ENCODE data around the gene HNRNPA1. TPM values are rescaled to one million over a fixed set of nuclear protein-coding genes. Genes with fewer than 3 reads are reported as not detected.

HNRNPA1 gene
- total and polyA plus RNA-seq, 2 donors (not counting 1 experiment from before 2014, with no cell fraction given): 311 to 1,057 TPM

GRCh38 chr12:54294953-54295566, 14.5 kb downstream of the HNRNPA1 start:
- H3K4me1 ChIP-seq (ENCODE audit: control insufficient read depth, extremely low read depth, insufficient read depth, low read length): peaks cover 2% of the 10 kb centered on the region
- no peak overlapping the region for H3K4me3 ChIP-seq (replicated peaks in 1 of 4; ENCODE audit: control extremely low read depth in 1 of 4, insufficient read depth in 1 of 4, low read depth in 3 of 4, low read length in 4 of 4)
- no peak overlapping the region for H3K27ac ChIP-seq (ENCODE audit: insufficient read depth, low read length)
- no peaks in the 10 kb centered on the region for H4K20me1 ChIP-seq (ENCODE audit: control insufficient read depth, extremely low read depth, insufficient read depth, low read length)
- no peaks in the 10 kb centered on the region for H3K9me3 ChIP-seq (ENCODE audit: control insufficient read depth, insufficient read depth, low read depth, low read length)
- TF ChIP-seq CTCF (conservative IDR thresholded peaks at IDR 0.05 in 1 of 2, IDR thresholded peaks at IDR 0.05 in 1 of 2; ENCODE audit: low read depth in 1 of 2, low read length in 2 of 2) (no peak), EZH2 (IDR thresholded peaks at IDR 0.05; ENCODE audit: low read length, missing control alignments) (no peak)
- H3K4me2 ChIP-seq (ENCODE audit: extremely low read depth, insufficient read depth, low read length): no peak overlapping the region
- no peak overlapping the region for H2AFZ ChIP-seq (ENCODE audit: low read length)
- peaks cover 1% of the 10 kb centered on the region for H3K36me3 ChIP-seq (ENCODE audit: control insufficient read depth, insufficient read depth, low read length)
- no peaks in the 10 kb centered on the region for H3K79me2 ChIP-seq (ENCODE audit: control insufficient read depth, insufficient read depth, low read length)
- no peak for DNase-seq (ENCODE audit: low read depth in 2 of 2)
- H3K9ac ChIP-seq (ENCODE audit: insufficient read depth, low read length): no peak overlapping the region
- H3K27me3 ChIP-seq (ENCODE audit: control insufficient read depth, insufficient read depth, low read length): peaks cover 15% of the 10 kb centered on the region

GRCh38 chr12:54296393-54297099, 16.0 kb downstream of the HNRNPA1 start:
- H3K79me2 ChIP-seq (ENCODE audit: control insufficient read depth, insufficient read depth, low read length): no peaks in the 10 kb centered on the region
- no peak for DNase-seq (ENCODE audit: low read depth in 2 of 2)
- H3K4me2 ChIP-seq (ENCODE audit: extremely low read depth, insufficient read depth, low read length): no peak overlapping the region
- H3K27ac ChIP-seq (ENCODE audit: insufficient read depth, low read length): no peak overlapping the region
- H3K4me1 ChIP-seq (ENCODE audit: control insufficient read depth, extremely low read depth, insufficient read depth, low read length): peaks cover 12% of the 10 kb centered on the region
- peaks cover 1% of the 10 kb centered on the region for H3K36me3 ChIP-seq (ENCODE audit: control insufficient read depth, insufficient read depth, low read length)
- no peaks in the 10 kb centered on the region for H4K20me1 ChIP-seq (ENCODE audit: control insufficient read depth, extremely low read depth, insufficient read depth, low read length)
- H3K9ac ChIP-seq (ENCODE audit: insufficient read depth, low read length): no peak overlapping the region
- H3K4me3 ChIP-seq (replicated peaks in 1 of 4; ENCODE audit: control extremely low read depth in 1 of 4, insufficient read depth in 1 of 4, low read depth in 3 of 4, low read length in 4 of 4): no peak overlapping the region
- H3K9me3 ChIP-seq (ENCODE audit: control insufficient read depth, insufficient read depth, low read depth, low read length): no peaks in the 10 kb centered on the region
- peaks cover 23% of the 10 kb centered on the region for H3K27me3 ChIP-seq (ENCODE audit: control insufficient read depth, insufficient read depth, low read length)
- TF ChIP-seq EZH2 (IDR thresholded peaks at IDR 0.05; ENCODE audit: low read length, missing control alignments): no peak
- no peak for TF ChIP-seq CTCF (conservative IDR thresholded peaks at IDR 0.05 in 1 of 2, IDR thresholded peaks at IDR 0.05 in 1 of 2; ENCODE audit: low read depth in 1 of 2, low read length in 2 of 2)
- H2AFZ ChIP-seq (ENCODE audit: low read length): no peak overlapping the region

GRCh38 chr12:54298904-54299303, 18.4 kb downstream of the HNRNPA1 start:
- DNase-seq (ENCODE audit: low read depth in 2 of 2): no peak
- no peak overlapping the region for H3K4me3 ChIP-seq (replicated peaks in 1 of 4; ENCODE audit: control extremely low read depth in 1 of 4, insufficient read depth in 1 of 4, low read depth in 3 of 4, low read length in 4 of 4)
- no peak overlapping the region for H3K4me2 ChIP-seq (ENCODE audit: extremely low read depth, insufficient read depth, low read length)
- H3K9me3 ChIP-seq (ENCODE audit: control insufficient read depth, insufficient read depth, low read depth, low read length): no peaks in the 10 kb centered on the region
- peaks cover 14% of the 10 kb centered on the region for H3K4me1 ChIP-seq (ENCODE audit: control insufficient read depth, extremely low read depth, insufficient read depth, low read length)
- H3K27ac ChIP-seq (ENCODE audit: insufficient read depth, low read length): no peak overlapping the region
- H4K20me1 ChIP-seq (ENCODE audit: control insufficient read depth, extremely low read depth, insufficient read depth, low read length): no peaks in the 10 kb centered on the region
- TF ChIP-seq EZH2 (IDR thresholded peaks at IDR 0.05; ENCODE audit: low read length, missing control alignments) (peak; percentile 8), CTCF (conservative IDR thresholded peaks at IDR 0.05 in 1 of 2, IDR thresholded peaks at IDR 0.05 in 1 of 2; ENCODE audit: low read depth in 1 of 2, low read length in 2 of 2) (no peak)
- no peak overlapping the region for H2AFZ ChIP-seq (ENCODE audit: low read length)
- no peaks in the 10 kb centered on the region for H3K79me2 ChIP-seq (ENCODE audit: control insufficient read depth, insufficient read depth, low read length)
- H3K36me3 ChIP-seq (ENCODE audit: control insufficient read depth, insufficient read depth, low read length): no peaks in the 10 kb centered on the region
- peaks cover 33% of the 10 kb centered on the region for H3K27me3 ChIP-seq (ENCODE audit: control insufficient read depth, insufficient read depth, low read length)
- H3K9ac ChIP-seq (ENCODE audit: insufficient read depth, low read length): no peak overlapping the region
